ENCODE measurements around the gene DYRK3. TPM values are rescaled to one million over a fixed set of nuclear protein-coding genes. Genes with fewer than 3 reads are reported as not detected.

Gene DYRK3
- total and polyA plus RNA-seq, 11 donors: 6.5 to 32.5 (median 15.9) TPM

GRCh38 chr1:206628916-206629315, 6.4 kb upstream of the DYRK3 start:
- TF ChIP-seq POLR2A (IDR thresholded peaks at IDR 0.05) (no peak), CTCF (IDR thresholded peaks at IDR 0.05) (no peak)
- Histone ChIP-seq H3K27me3 (no peaks in the 10 kb centered on the region), H3K36me3 (no peaks in the 10 kb centered on the region), H3K27ac (no peak overlapping the region), H3K9me3 (no peaks in the 10 kb centered on the region), H3K4me3 (no peak overlapping the region), H3K4me1 (peaks cover 0 to 14% (median 2%) of the 10 kb centered on the region in 12 donors)
- no peak for DNase-seq
- ATAC-seq: no peak
- intact Hi-C loops (cut with DNase I): loop anchor here in 1 of 10 donors (10.0 kb wide), 1 partner anchor 346 kb away; the partner anchor contains the start of gene FCAMR
- 0 to 87% (median 0%) methylated on average over 1 of the region's 1 CpG; no CpG with 5 or more reads in 1 of the 4 donors for WGBS, 4 donors

- intact Hi-C loops (cut with DNase I): loop anchor here (1.0 to 10.0 kb wide), 12 partner anchors 33 to 354 kb away; partner anchors contain the start of gene FCAMR (in 1 of the 10)
- Histone ChIP-seq H3K4me3 (no peak overlapping the region), H3K36me3 (no peaks in the 10 kb centered on the region), H3K9me3 (no peaks in the 10 kb centered on the region), H3K27ac (peak overlapping the region in 2 of 12 donors; percentile 26 to 46), H3K27me3 (no peaks in the 10 kb centered on the region), H3K4me1 (peaks cover 0 to 30% (median 13%) of the 10 kb centered on the region in 12 donors)
- peak; percentile 39 to 62 (median 50) for ATAC-seq
- no peak for TF ChIP-seq POLR2A (IDR thresholded peaks at IDR 0.05)
- TF ChIP-seq CTCF (IDR thresholded peaks at IDR 0.05): peak; percentile 35 to 79 (median 66)
- 3 to 7% (median 6%) methylated on average over 4 of the region's 4 CpGs for WGBS, 4 donors
- DNase-seq: peak in 4 of 5 donors; percentile 83 to 85 (median 84)
Measured at GRCh38 chr1:206631085-206631509, 4.2 kb upstream of the DYRK3 start.

- H3K27ac ChIP-seq: peak overlapping the region in 1 of 12 donors; percentile 32
- WGBS, 4 donors: 69 to 75% (median 71%) methylated on average over 9 of the region's 9 CpGs
- H3K36me3 ChIP-seq: peaks cover 0 to under 1% (median 0%) of the 10 kb centered on the region in 9 donors
- DNase-seq: no peak
- TF ChIP-seq POLR2A (IDR thresholded peaks at IDR 0.05) (no peak), CTCF (IDR thresholded peaks at IDR 0.05) (no peak)
- no peaks in the 10 kb centered on the region for H3K9me3 ChIP-seq
- no peak for ATAC-seq
- intact Hi-C loops (cut with DNase I): loop anchor here (1.0 to 10.0 kb wide), 16 partner anchors 31 to 351 kb away; partner anchors contain the start of gene FCAMR (in 1 of the 10)
- no peak overlapping the region for H3K4me3 ChIP-seq
- H3K4me1 ChIP-seq: peaks cover 0 to 54% (median 26%) of the 10 kb centered on the region in 12 donors
- H3K27me3 ChIP-seq: no peaks in the 10 kb centered on the region
Measured at GRCh38 chr1:206633708-206634121, 1.6 kb upstream of the DYRK3 start.

DNA sequence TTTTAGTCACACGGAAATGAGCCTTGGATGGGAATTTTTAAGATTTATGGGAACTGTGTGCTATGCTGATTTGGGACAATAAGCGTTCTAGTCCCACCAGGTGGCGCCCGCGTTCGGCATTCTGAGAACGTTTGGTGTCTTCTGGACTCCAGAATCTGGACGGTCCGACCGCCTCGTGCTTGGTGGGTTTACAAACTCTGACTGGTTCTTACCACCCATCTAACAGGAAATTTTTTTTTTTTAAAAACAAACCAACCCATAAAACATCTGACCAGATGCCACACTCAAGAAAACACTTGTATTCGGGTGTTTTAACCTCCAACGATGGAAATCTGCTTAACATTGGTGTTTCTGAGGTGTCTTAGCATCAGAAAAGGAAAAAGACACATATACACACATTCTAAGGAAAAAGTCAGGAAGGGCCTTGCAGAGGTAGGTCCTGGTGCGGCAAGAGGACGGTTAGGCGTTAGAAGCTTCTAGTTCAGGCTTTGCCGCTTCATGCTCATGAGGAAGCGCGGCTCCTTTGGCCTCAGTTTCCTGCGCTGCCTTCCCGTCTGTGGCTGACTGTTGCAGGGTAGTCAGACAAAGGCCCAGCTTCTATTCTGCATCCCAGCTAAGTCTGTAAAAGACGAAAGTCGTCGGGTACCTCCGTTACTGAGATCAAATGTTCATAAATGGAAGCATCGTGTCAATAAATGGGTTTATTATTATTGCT, 814 bp upstream of the DYRK3 start:
- 12 to 17% (median 15%) methylated on average over 26 of the region's 26 CpGs for WGBS, 4 donors
- peak; percentile 72 to 94 (median 88) for TF ChIP-seq CTCF (IDR thresholded peaks at IDR 0.05)
- no peak for TF ChIP-seq POLR2A (IDR thresholded peaks at IDR 0.05)
- Histone ChIP-seq H3K36me3 (peaks cover 0 to 8% (median 0%) of the 10 kb centered on the region in 9 donors), H3K9me3 (no peaks in the 10 kb centered on the region), H3K27ac (peak overlapping the region in 11 of 12 donors; percentile 72 to 95 (median 89)), H3K4me1 (peaks cover 0 to 54% (median 26%) of the 10 kb centered on the region in 12 donors), H3K27me3 (no peaks in the 10 kb centered on the region), H3K4me3 (peak overlapping the region in 11 of 12 donors; percentile 73 to 97 (median 90))
- DNase-seq (peak; percentile 89 to 96 (median 92)), ATAC-seq (peak; percentile 40 to 77 (median 68))
- intact Hi-C loops (cut with DNase I): loop anchor here (1.0 to 10.0 kb wide), 15 partner anchors 30 to 350 kb away; partner anchors contain the start of gene FCAMR (in 1 of the 10)

All from heart left ventricle (tissue), 16 donors.